Muscle layer of duodenum (tissue), 2 donors: ENCODE results near the gene MYH16.

Source experiments
- H3K27ac ChIP-seq: one replicate; pipeline ENCODE4 v1.7.0; 2013; ENCODE audit warnings: mild to moderate bottlenecking, low read length
- H3K27me3 ChIP-seq: one replicate; pipeline ENCODE4 v1.7.0; 2013; ENCODE audit warnings: low read depth, mild to moderate bottlenecking, control low read depth, low read length
- H3K36me3 ChIP-seq, 2 donors: one replicate each; pipeline ENCODE4 v1.7.0; 2013; ENCODE audit warnings: low read length in 2 of 2, control low read depth in 1 of 2, mild to moderate bottlenecking in 1 of 2; ENCODE audit not compliant: insufficient read depth in 2 of 2, control insufficient read depth in 1 of 2
- H3K4me1 ChIP-seq, 2 donors: one replicate each; pipeline ENCODE4 v1.7.0; 2013; ENCODE audit warnings: low read length in 2 of 2, mild to moderate bottlenecking in 2 of 2, control low read depth in 1 of 2, moderate library complexity in 1 of 2; ENCODE audit not compliant: insufficient read depth in 2 of 2, control insufficient read depth in 1 of 2
- H3K4me3 ChIP-seq, 2 donors: one replicate each; pipeline ENCODE4 v1.7.0; 2013; ENCODE audit warnings: low read length in 2 of 2, low read depth in 1 of 2, mild to moderate bottlenecking in 1 of 2
- H3K9me3 ChIP-seq, 2 donors: one replicate each; pipeline ENCODE4 v1.7.0; 2013; ENCODE audit warnings: low read length in 2 of 2, control low read depth in 1 of 2, mild to moderate bottlenecking in 1 of 2; ENCODE audit not compliant: control insufficient read depth in 1 of 2
- donor health status: healthy.

Gene MYH16

GRCh38 chr7:99359465-99360154 lies 87.0 kb downstream of the MYH16 start:
- Histone ChIP-seq H3K4me3 (no peak overlapping the region), H3K27me3 (no peaks in the 10 kb centered on the region), H3K9me3 (no peaks in the 10 kb centered on the region), H3K36me3 (peaks cover 44 to 73% of the 10 kb centered on the region in 2 donors), H3K4me1 (no peaks in the 10 kb centered on the region), H3K27ac (no peak overlapping the region)
